NOMO-1 (cell line): ENCODE results near the gene NIM1K.
A peak's percentile ranks its signal among the peaks of the same experiment; 100 is the strongest.
"Not testable (repeated sequence)": the region's sequence is repeated elsewhere in the genome, so short reads cannot be mapped to it uniquely, and the experiment has no call there.

ENCODE experiments used
- DNase-seq, 2 experiments: peaks; one replicate each; lab custom pipeline; 2025; ENCODE audit not compliant: unreplicated experiment in 2 of 2; lab: John Stamatoyannopoulos, UW

NIM1K gene

GRCh38 chr5:43183101-43183500 is 8.9 kb upstream of the NIM1K start:
- not testable (repeated sequence) for DNase-seq

- DNase-seq, result peak in 1 of 2 experiments; percentile 49
These were observed 1.0 kb upstream of the NIM1K start for GRCh38 chr5:43190755-43191603.

- no peak for DNase-seq
These were observed 644 bp downstream of the NIM1K start for GRCh38 chr5:43192558-43193180.

- peak; percentile 80 to 100 for DNase-seq
These were observed 1.3 kb downstream of the NIM1K start for GRCh38 chr5:43193181-43193893.

GRCh38 chr5:43193894-43194265 is 1.9 kb downstream of the NIM1K start:
- no peak for DNase-seq

- no peak for DNase-seq
These were observed 3.7 kb downstream of the NIM1K start for GRCh38 chr5:43195670-43196265.

- no peak for DNase-seq
These were observed 5.5 kb downstream of the NIM1K start for GRCh38 chr5:43197535-43197934.

- not testable (repeated sequence) for DNase-seq
These were observed 9.4 kb downstream of the NIM1K start for GRCh38 chr5:43201442-43201841.

- no peak for DNase-seq
These were observed 10.4 kb downstream of the NIM1K start for GRCh38 chr5:43202380-43202779.

- DNase-seq, result no peak
These were observed 11.3 kb downstream of the NIM1K start for GRCh38 chr5:43203373-43203772.

GRCh38 chr5:43204958-43205357 is 12.9 kb downstream of the NIM1K start:
- no peak for DNase-seq

GRCh38 chr5:43207601-43208000 is 15.6 kb downstream of the NIM1K start:
- DNase-seq, result no peak

- DNase-seq, result no peak
These were observed 16.6 kb downstream of the NIM1K start for GRCh38 chr5:43208658-43209057.

- DNase-seq, result no peak
These were observed 17.0 kb downstream of the NIM1K start for GRCh38 chr5:43209060-43209459.

- no peak for DNase-seq
These were observed 17.8 kb downstream of the NIM1K start for GRCh38 chr5:43209833-43210232.

GRCh38 chr5:43210570-43210969 is 18.5 kb downstream of the NIM1K start:
- no peak for DNase-seq

- DNase-seq, result no peak
These were observed 21.9 kb downstream of the NIM1K start for GRCh38 chr5:43213951-43214350.

GRCh38 chr5:43215073-43215631 is 23.1 kb downstream of the NIM1K start:
- DNase-seq, result peak; percentile 83 to 95

GRCh38 chr5:43216941-43217340 is 24.9 kb downstream of the NIM1K start:
- DNase-seq, result no peak

GRCh38 chr5:43219120-43219519 is 27.1 kb downstream of the NIM1K start:
- no peak for DNase-seq

- DNase-seq, result no peak
These were observed 29.5 kb downstream of the NIM1K start for GRCh38 chr5:43221502-43221901.
